ENCODE data around the gene SHISA3. TPM values are rescaled to one million over a fixed set of nuclear protein-coding genes. Genes with fewer than 3 reads are reported as not detected.

Gene SHISA3
- polyA plus RNA-seq, result 10 to 100 TPM in 2 of 4 donors, under 1 TPM in 2; 0.45 to 32.3 (median 6.7) TPM
- long read RNA-seq, donor 1, transcript SHISA3-201 (2 exons, 1,971 nt), result major isoform, 27 of 27 reads
- long read RNA-seq, donor 1, partial matches to known transcripts, result 0 of 27 reads
- long read RNA-seq, donor 1, other reads (novel, unspliced or antisense), result 0 of 27 reads
- long read RNA-seq, donor 2, partial matches to known transcripts, result 0 of 4 reads
- long read RNA-seq, donor 2, other reads (novel, unspliced or antisense), result 0 of 4 reads
- long read RNA-seq, donor 3, transcript SHISA3-201 (2 exons, 1,971 nt), result major isoform, 10 of 10 reads
- long read RNA-seq, donor 3, partial matches to known transcripts, result 0 of 10 reads
- long read RNA-seq, donor 3, other reads (novel, unspliced or antisense), result 0 of 10 reads
- long read RNA-seq, donor 4, result 0 reads
- long read RNA-seq, donor 5, transcript SHISA3-201 (2 exons, 1,971 nt), result major isoform, 5 of 5 reads
- long read RNA-seq, donor 5, partial matches to known transcripts, result 0 of 5 reads
- long read RNA-seq, donor 5, other reads (novel, unspliced or antisense), result 0 of 5 reads
- long read RNA-seq, donor 6, partial matches to known transcripts, result 0 of 1 reads
- long read RNA-seq, donor 6, other reads (novel, unspliced or antisense), result 0 of 1 reads
- long read RNA-seq, donor 7, result 0 reads
- long read RNA-seq, donor 8, partial matches to known transcripts, result 0 of 1 reads
- long read RNA-seq, donor 8, other reads (novel, unspliced or antisense), result 0 of 1 reads
- long read RNA-seq, donor 9, partial matches to known transcripts, result 0 of 3 reads
- long read RNA-seq, donor 9, other reads (novel, unspliced or antisense), result 0 of 3 reads
- long read RNA-seq, donor 10, transcript SHISA3-201 (2 exons, 1,971 nt), result major isoform, 12 of 17 reads
- long read RNA-seq, donor 10, partial matches to known transcripts, result 5 of 17 reads
- long read RNA-seq, donor 10, other reads (novel, unspliced or antisense), result 0 of 17 reads

- DNase-seq (peak; percentile 29 to 54), FAIRE-seq (no peak)
- no peaks in the 10 kb centered on the region for H3K9me3 ChIP-seq (ENCODE audit: control insufficient read depth in 2 of 2, insufficient read depth in 1 of 2, low read depth in 1 of 2, low read length in 1 of 2)
- H3K36me3 ChIP-seq (ENCODE audit: control insufficient read depth in 3 of 3, insufficient read depth in 2 of 3, low read depth in 1 of 3, low read length in 3 of 3), result no peaks in the 10 kb centered on the region
- 1 to 4% (median 3%) methylated on average over 57 to 61 of the region's 61 CpGs for WGBS, 3 donors
- H3K27ac ChIP-seq (ENCODE audit: low read depth in 1 of 3, low read length in 2 of 3), result peak within 1 kb of the TSS in 2 of 3 donors; percentile 32 to 43
- H3K4me3 ChIP-seq (ENCODE audit: low read depth in 1 of 3, low read length in 3 of 3), result peak within 1 kb of the TSS; percentile 25 to 54 (median 53)
- H3K4me1 ChIP-seq (ENCODE audit: control insufficient read depth in 3 of 3, insufficient read depth in 2 of 3, low read depth in 1 of 3, low read length in 2 of 3), result peaks cover 0 to 21% (median 3%) of the 10 kb centered on the region in 3 donors
- peaks cover 6 to 69% (median 24%) of the 10 kb centered on the region in 3 donors for H3K27me3 ChIP-seq (ENCODE audit: control insufficient read depth in 3 of 3, insufficient read depth in 3 of 3, low read length in 3 of 3)
These were observed at the start of gene SHISA3 for GRCh38 chr4:42396752-42397634. TSS of gene SHISA3 (plus strand) at chr4:42397488. CDS start at chr4:42398057, 569 bp downstream.

- DNase-seq, result peak in 1 of 2 donors; percentile 65
- Histone ChIP-seq H3K36me3 (ENCODE audit: control insufficient read depth in 3 of 3, insufficient read depth in 2 of 3, low read depth in 1 of 3, low read length in 3 of 3) (no peaks in the 10 kb centered on the region), H3K27me3 (ENCODE audit: control insufficient read depth in 3 of 3, insufficient read depth in 3 of 3, low read length in 3 of 3) (peaks cover 0 to 3% (median 2%) of the 10 kb centered on the region in 3 donors), H3K9me3 (ENCODE audit: control insufficient read depth in 2 of 2, insufficient read depth in 1 of 2, low read depth in 1 of 2, low read length in 1 of 2) (no peaks in the 10 kb centered on the region), H3K27ac (ENCODE audit: low read depth in 1 of 3, low read length in 2 of 3) (no peak overlapping the region), H3K4me1 (ENCODE audit: control insufficient read depth in 3 of 3, insufficient read depth in 2 of 3, low read depth in 1 of 3, low read length in 2 of 3) (peaks cover 0 to 3% (median 0%) of the 10 kb centered on the region in 3 donors), H3K4me3 (ENCODE audit: low read depth in 1 of 3, low read length in 3 of 3) (no peak overlapping the region)
- no peak for FAIRE-seq
- 29 to 70% (median 56%) methylated on average over 2 of the region's 2 CpGs for WGBS, 3 donors
These were observed 49.0 kb upstream of the SHISA3 start for GRCh38 chr4:42348247-42348646.

- no peak for DNase-seq
- no peak for FAIRE-seq
- Histone ChIP-seq H3K4me3 (ENCODE audit: low read depth in 1 of 3, low read length in 3 of 3) (no peak overlapping the region), H3K27ac (ENCODE audit: low read depth in 1 of 3, low read length in 2 of 3) (no peak overlapping the region), H3K27me3 (ENCODE audit: control insufficient read depth in 3 of 3, insufficient read depth in 3 of 3, low read length in 3 of 3) (peaks cover 0 to 3% (median 2%) of the 10 kb centered on the region in 3 donors), H3K9me3 (ENCODE audit: control insufficient read depth in 2 of 2, insufficient read depth in 1 of 2, low read depth in 1 of 2, low read length in 1 of 2) (no peaks in the 10 kb centered on the region), H3K4me1 (ENCODE audit: control insufficient read depth in 3 of 3, insufficient read depth in 2 of 3, low read depth in 1 of 3, low read length in 2 of 3) (peaks cover 0 to 3% (median 0%) of the 10 kb centered on the region in 3 donors), H3K36me3 (ENCODE audit: control insufficient read depth in 3 of 3, insufficient read depth in 2 of 3, low read depth in 1 of 3, low read length in 3 of 3) (no peaks in the 10 kb centered on the region)
- WGBS, 3 donors, result 70 to 86% (median 85%) methylated on average over 5 of the region's 5 CpGs
These were observed 48.6 kb upstream of the SHISA3 start for GRCh38 chr4:42348692-42349091.

- Histone ChIP-seq H3K4me3 (ENCODE audit: low read depth in 1 of 3, low read length in 3 of 3) (no peak overlapping the region), H3K27ac (ENCODE audit: low read depth in 1 of 3, low read length in 2 of 3) (no peak overlapping the region), H3K27me3 (ENCODE audit: control insufficient read depth in 3 of 3, insufficient read depth in 3 of 3, low read length in 3 of 3) (peaks cover 0 to 7% (median 2%) of the 10 kb centered on the region in 3 donors), H3K36me3 (ENCODE audit: control insufficient read depth in 3 of 3, insufficient read depth in 2 of 3, low read depth in 1 of 3, low read length in 3 of 3) (no peaks in the 10 kb centered on the region), H3K4me1 (ENCODE audit: control insufficient read depth in 3 of 3, insufficient read depth in 2 of 3, low read depth in 1 of 3, low read length in 2 of 3) (no peaks in the 10 kb centered on the region), H3K9me3 (ENCODE audit: control insufficient read depth in 2 of 2, insufficient read depth in 1 of 2, low read depth in 1 of 2, low read length in 1 of 2) (no peaks in the 10 kb centered on the region)
- DNase-seq (no peak), FAIRE-seq (no peak)
- WGBS, 3 donors, result 88 to 94% (median 91%) methylated on average over 4 of the region's 4 CpGs
These were observed 46.6 kb upstream of the SHISA3 start for GRCh38 chr4:42350611-42351182.

GRCh38 chr4:42352049-42352448 lies 45.2 kb upstream of the SHISA3 start:
- Histone ChIP-seq H3K27me3 (ENCODE audit: control insufficient read depth in 3 of 3, insufficient read depth in 3 of 3, low read length in 3 of 3) (peaks cover 0 to 10% (median 0%) of the 10 kb centered on the region in 3 donors), H3K9me3 (ENCODE audit: control insufficient read depth in 2 of 2, insufficient read depth in 1 of 2, low read depth in 1 of 2, low read length in 1 of 2) (no peaks in the 10 kb centered on the region), H3K27ac (ENCODE audit: low read depth in 1 of 3, low read length in 2 of 3) (no peak overlapping the region), H3K36me3 (ENCODE audit: control insufficient read depth in 3 of 3, insufficient read depth in 2 of 3, low read depth in 1 of 3, low read length in 3 of 3) (no peaks in the 10 kb centered on the region), H3K4me3 (ENCODE audit: low read depth in 1 of 3, low read length in 3 of 3) (no peak overlapping the region), H3K4me1 (ENCODE audit: control insufficient read depth in 3 of 3, insufficient read depth in 2 of 3, low read depth in 1 of 3, low read length in 2 of 3) (no peaks in the 10 kb centered on the region)
- no peak for DNase-seq
- FAIRE-seq, result no peak
- WGBS, 3 donors, result 76 to 86% (median 82%) methylated on average over 3 of the region's 3 CpGs

GRCh38 chr4:42357325-42357724 lies 40.0 kb upstream of the SHISA3 start:
- Histone ChIP-seq H3K27me3 (ENCODE audit: control insufficient read depth in 3 of 3, insufficient read depth in 3 of 3, low read length in 3 of 3) (peaks cover 0 to 13% (median 3%) of the 10 kb centered on the region in 3 donors), H3K4me1 (ENCODE audit: control insufficient read depth in 3 of 3, insufficient read depth in 2 of 3, low read depth in 1 of 3, low read length in 2 of 3) (peaks cover 0 to 4% (median 0%) of the 10 kb centered on the region in 3 donors)
- WGBS, 3 donors, result 68 to 93% (median 72%) methylated on average over 5 of the region's 5 CpGs

GRCh38 chr4:42359711-42360110 lies 37.6 kb upstream of the SHISA3 start:
- Histone ChIP-seq H3K9me3 (ENCODE audit: control insufficient read depth in 2 of 2, insufficient read depth in 1 of 2, low read depth in 1 of 2, low read length in 1 of 2) (no peaks in the 10 kb centered on the region), H3K4me1 (ENCODE audit: control insufficient read depth in 3 of 3, insufficient read depth in 2 of 3, low read depth in 1 of 3, low read length in 2 of 3) (peaks cover 0 to 4% (median 0%) of the 10 kb centered on the region in 3 donors), H3K27me3 (ENCODE audit: control insufficient read depth in 3 of 3, insufficient read depth in 3 of 3, low read length in 3 of 3) (peaks cover 0 to 10% (median 3%) of the 10 kb centered on the region in 3 donors), H3K4me3 (ENCODE audit: low read depth in 1 of 3, low read length in 3 of 3) (no peak overlapping the region), H3K27ac (ENCODE audit: low read depth in 1 of 3, low read length in 2 of 3) (peak overlapping the region in 1 of 3 donors; percentile 1), H3K36me3 (ENCODE audit: control insufficient read depth in 3 of 3, insufficient read depth in 2 of 3, low read depth in 1 of 3, low read length in 3 of 3) (no peaks in the 10 kb centered on the region)
- peak; percentile 20 to 82 for DNase-seq
- FAIRE-seq, result peak; percentile 62
- WGBS, 3 donors, result 6 to 27% (median 23%) methylated on average over 5 of the region's 5 CpGs

More at GRCh38 chr4:42357325-42357724, 40.0 kb upstream of the SHISA3 start:
- Histone ChIP-seq H3K27ac (ENCODE audit: low read depth in 1 of 3, low read length in 2 of 3) (no peak overlapping the region), H3K36me3 (ENCODE audit: control insufficient read depth in 3 of 3, insufficient read depth in 2 of 3, low read depth in 1 of 3, low read length in 3 of 3) (no peaks in the 10 kb centered on the region), H3K4me3 (ENCODE audit: low read depth in 1 of 3, low read length in 3 of 3) (no peak overlapping the region), H3K9me3 (ENCODE audit: control insufficient read depth in 2 of 2, insufficient read depth in 1 of 2, low read depth in 1 of 2, low read length in 1 of 2) (no peaks in the 10 kb centered on the region)
- DNase-seq (no peak), FAIRE-seq (no peak)

All from small intestine (tissue), 16 donors.